GM12878 (cell line): ENCODE data around the gene S100A10. TPM values are rescaled to one million over a fixed set of nuclear protein-coding genes. Genes with fewer than 3 reads are reported as not detected.
A peak's percentile ranks its signal among the peaks of the same experiment; 100 is the strongest.

Experiments used
- ATAC-seq: fragments of 200-7000 bp; cut with Tn5 transposase; 3 replicates; pipeline ENCODE4 v1.9.1; 2020; ENCODE audit warnings: mild to moderate bottlenecking, moderate library complexity
- BruUV-seq: library from RNA; stranded (reverse); fragments of 400-500 nt; replicated peaks from 2 replicates; lab custom pipeline; 2021; lab: Mats Ljungman, UMichigan
- CTCF ChIA-PET: fragments of 300-600 bp; sonication (Branson Sonifier 250); formaldehyde crosslinking; extraction: SDS; loops from one replicate; lab custom pipeline; 2021; ENCODE audit warnings: inconsistent platforms; lab: Yijun Ruan, JAX
- POLR2A ChIA-PET: fragments of 350-600 bp; formaldehyde crosslinking; extraction: SDS; loops from one replicate; lab custom pipeline; 2021; ENCODE audit warnings: inconsistent platforms; lab: Charles Lee
- RAD21 ChIA-PET: fragments of 300-600 bp; sonication (Branson Sonifier 250); formaldehyde crosslinking; loops from one replicate; lab custom pipeline; 2023; ENCODE audit warnings: antibody characterized with exemption; ENCODE audit not compliant: unreplicated experiment; lab: Charles Lee
- SMC1A ChIA-PET: fragments of 300-600 bp; sonication (Branson Sonifier 250); formaldehyde crosslinking; loops from one replicate; lab custom pipeline; 2023; ENCODE audit not compliant: unreplicated experiment, uncharacterized antibody; lab: Charles Lee
- DNase-seq: peaks from one replicate; pipeline ENCODE4 v3.0.0-alpha.2; 2011; ENCODE audit warnings: low read depth, low spot score
- FAIRE-seq: peaks from 3 replicates; lab custom pipeline; 2011; peaks lifted over from hg19 to GRCh38; lab: Jason Lieb, UNC
- H2AFZ ChIP-seq: 2 replicates; pipeline ENCODE4 v1.6.0; 2011; ENCODE audit warnings: low read depth, low read length, control low read depth; ENCODE audit not compliant: control insufficient read depth
- H3K27ac ChIP-seq: 2 replicates; pipeline ENCODE4 v1.5.1; 2011; ENCODE audit warnings: control low read depth; ENCODE audit not compliant: control insufficient read depth, insufficient read depth
- H3K27me3 ChIP-seq, 2 experiments: replicated peaks in 1 of 2; 2 replicates each; pipeline versions ENCODE4 v1.6.0 to v1.6.1; 2011; ENCODE audit warnings: low read length in 1 of 2; ENCODE audit not compliant: control insufficient read depth in 2 of 2, insufficient read depth in 2 of 2
- H3K36me3 ChIP-seq, 2 experiments: 2 replicates each; pipeline ENCODE4 v1.5.1; 2011; ENCODE audit warnings: low read length in 1 of 2; ENCODE audit not compliant: control insufficient read depth in 2 of 2, insufficient read depth in 2 of 2
- H3K4me1 ChIP-seq: 2 replicates; pipeline ENCODE4 v1.6.1; 2011; ENCODE audit warnings: mild to moderate bottlenecking, low read length, moderate library complexity, mixed read lengths; ENCODE audit not compliant: control insufficient read depth, insufficient read depth
- H3K4me2 ChIP-seq: 2 replicates; pipeline ENCODE4 v1.6.0; 2011; ENCODE audit warnings: control low read depth; ENCODE audit not compliant: control insufficient read depth, insufficient read depth
- H3K4me3 ChIP-seq: fragments of 200-600 bp; sonication (generic); 2 replicates; pipeline ENCODE4 v1.5.1; 2016
- H3K79me2 ChIP-seq: 2 replicates; pipeline ENCODE4 v1.6.0; 2011; ENCODE audit warnings: low read length; ENCODE audit not compliant: control insufficient read depth, insufficient read depth
- H3K9ac ChIP-seq: 2 replicates; pipeline ENCODE4 v1.8.0; 2011; ENCODE audit warnings: low read length, control low read depth, mixed read lengths; ENCODE audit not compliant: control insufficient read depth, insufficient read depth
- H3K9me3 ChIP-seq: replicated peaks from 3 replicates; pipeline ENCODE4 v1.5.1; 2011; ENCODE audit warnings: mild to moderate bottlenecking, low read length; ENCODE audit not compliant: control insufficient read depth, insufficient read depth
- H4K20me1 ChIP-seq: 2 replicates; pipeline ENCODE4 v1.6.0; 2011; ENCODE audit not compliant: control insufficient read depth, insufficient read depth
- FOXK2 ChIP-seq: fragments of 450-650 bp; IDR thresholded peaks from 2 replicates; pipeline ENCODE4 v1.6.1; 2017; ENCODE audit warnings: mild to moderate bottlenecking, moderate library complexity
- IKZF1 ChIP-seq: fragments of 450-650 bp; conservative IDR thresholded peaks from 2 replicates; pipeline ENCODE4 v1.6.1; 2017; ENCODE audit warnings: antibody characterized with exemption, mild to moderate bottlenecking
- SREBF1 ChIP-seq: IDR thresholded peaks from 2 replicates; pipeline ENCODE4 v1.6.1; 2012; ENCODE audit warnings: mild to moderate bottlenecking, low read length
- STAT1 ChIP-seq: fragments of 450-650 bp; conservative IDR thresholded peaks from 2 replicates; pipeline ENCODE4 v1.6.1; 2014; ENCODE audit warnings: antibody characterized with exemption, mild to moderate bottlenecking
- WGBS: methylation state at CpG from one replicate; pipeline ENCODE4 v1.1.6; 2016; ENCODE audit warnings: low lambda C conversion rate; ENCODE audit not compliant: insufficient replicate concordance, insufficient coverage; ENCODE audit errors: missing lambda C conversion rate; 5-methylcytosine and 5-hydroxymethylcytosine counted together
- in situ Hi-C: fragments of 300-500 bp; cut with MboI; formaldehyde crosslinking; loops from 9 replicates; pipeline ENCODE4 v1.14.3; 2018; ENCODE audit warnings: mixed read lengths
- intact Hi-C: fragments of 100-400 bp; cut with micrococcal nuclease; formaldehyde crosslinking; loops from one replicate; pipeline ENCODE4 v1.14.2; 2022; ENCODE audit not compliant: unreplicated experiment
- polyA plus RNA-seq, 11 experiments: library from polyadenylated mRNA; depleted of rRNA in 4 of 11; unstranded in 6 of 11; stranded (reverse) in 5 of 11; fragments of >200 nt; fragmentation: Nextera tagmentation in 4 of 11; fragmentation: Illumina TruSeq in 1 of 11; extraction: Ambion mirVana in 4 of 11; extraction: Trizol in 1 of 11; gene quantifications; 1 replicate in 1 of 11; 2 replicates in 10 of 11; pipeline versions ENCODE4 v1.2.1 to v1.2.3, GENCODE V29; 2011 to 2016; ENCODE audit warnings: inconsistent platforms in 2 of 11, missing spikeins in 2 of 11, low read depth in 1 of 11
- total RNA-seq, 4 experiments: library from RNA; depleted of rRNA in 3 of 4; stranded (reverse); fragments of >200 nt in 3 of 4; fragmentation: Illumina TruSeq in 1 of 4; extraction: Trizol in 1 of 4; gene quantifications; 2 replicates each; pipeline versions ENCODE4 v1.2.1 to v1.2.3, GENCODE V29; 2013 to 2021
- TF ChIP-seq, protein P1 (sequence below), 3 experiments: IDR thresholded peaks in 2 of 3; conservative IDR thresholded peaks in 1 of 3; 2 replicates each; pipeline ENCODE4 v1.5.1; 2011; ENCODE audit warnings: low read depth in 3 of 3, low read length in 3 of 3, mild to moderate bottlenecking in 3 of 3, control low read depth in 2 of 3, moderate library complexity in 2 of 3, inconsistent platforms in 1 of 3, mixed read lengths in 1 of 3; ENCODE audit not compliant: control insufficient read depth in 2 of 3, insufficient read depth in 1 of 3; ENCODE audit errors: extremely low read depth in 1 of 3

Gene S100A10
- total and polyA plus RNA-seq, 10 of the 15 experiments (the other 5 are each of a cell fraction or from before 2014, with no cell fraction given) = 0.18 to 2.8 (median 0.61) TPM; not detected in 2

DNA sequence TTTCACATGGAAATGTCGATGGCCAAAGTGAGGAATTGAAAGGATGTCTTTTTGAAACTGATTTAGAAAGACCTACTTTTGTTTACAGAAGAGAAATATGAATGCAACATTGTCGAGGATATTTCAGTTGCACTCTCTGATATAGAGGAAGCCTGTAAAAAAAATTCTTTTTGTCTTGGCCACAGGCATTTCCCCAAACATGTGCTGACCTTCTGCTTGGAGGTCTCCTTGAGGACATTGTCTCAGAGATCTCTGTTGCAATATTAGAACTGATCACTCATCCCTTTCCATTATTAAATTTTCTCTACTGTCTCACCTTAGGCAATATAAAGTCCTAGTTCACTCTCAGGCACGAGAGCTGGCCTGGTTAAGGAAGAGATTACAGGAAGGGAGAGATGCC is 27.2 kb upstream of the S100A10 start:
- no peak overlapping the region for H3K27ac ChIP-seq
- ChIA-PET SMC1A (no interaction called here), RAD21 (no interaction called here), CTCF (no interaction called here), POLR2A (no interaction called here)
- H3K4me2 ChIP-seq = no peak overlapping the region
- no peaks in the 10 kb centered on the region for H3K36me3 ChIP-seq
- ATAC-seq = no peak
- BruUV-seq = no TSS peak
- in situ Hi-C loops = no loop called here
- no peak overlapping the region for H2AFZ ChIP-seq
- no peak overlapping the region for H3K9ac ChIP-seq
- peaks cover 0 to 4% of the 10 kb centered on the region in 2 experiments for H3K27me3 ChIP-seq
- WGBS = 0% methylated on average over 3 of the region's 3 CpGs
- no peaks in the 10 kb centered on the region for H4K20me1 ChIP-seq
- H3K4me3 ChIP-seq = no peak overlapping the region
- H3K4me1 ChIP-seq = no peaks in the 10 kb centered on the region
- no peak for DNase-seq
- no peak for FAIRE-seq
- no peaks in the 10 kb centered on the region for H3K79me2 ChIP-seq
- no peaks in the 10 kb centered on the region for H3K9me3 ChIP-seq
- TF ChIP-seq SREBF1 = no peak
- intact Hi-C loops = no loop called here

DNA sequence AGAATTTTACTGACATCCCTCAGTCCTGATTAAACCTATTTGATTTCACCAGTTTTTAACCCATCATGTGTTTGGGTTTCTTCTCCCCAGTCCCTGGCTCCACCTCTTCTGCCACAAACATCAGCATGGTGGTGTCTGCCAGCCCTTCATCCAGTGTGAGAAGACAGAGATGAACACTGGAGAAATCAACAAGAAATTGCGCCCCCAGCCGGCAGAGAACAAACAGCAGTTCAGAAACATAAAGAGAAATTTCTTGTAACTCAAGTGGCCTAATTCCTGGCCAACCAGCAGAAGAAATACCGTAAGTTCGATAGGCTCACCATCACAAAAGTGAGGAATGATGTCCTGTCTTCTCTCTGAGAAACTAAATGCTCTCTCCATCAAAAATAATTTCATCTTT is 24.9 kb upstream of the S100A10 start:
- H3K4me3 ChIP-seq = no peak overlapping the region
- H3K36me3 ChIP-seq = no peaks in the 10 kb centered on the region
- DNase-seq (no peak), ATAC-seq (no peak), FAIRE-seq (no peak)
- H2AFZ ChIP-seq = no peak overlapping the region
- intact Hi-C loops = no loop called here
- H3K9me3 ChIP-seq = no peaks in the 10 kb centered on the region
- ChIA-PET SMC1A (interaction anchor here (1.3 kb wide), 1 partner anchor 85 kb away, joined by 3 read pairs; no protein-coding TSS in a partner anchor), POLR2A (no interaction called here), RAD21 (no interaction called here), CTCF (interaction anchor here (0.6 to 2.1 kb wide), 5 partner anchors 17 to 563 kb away, joined by 3 to 6 read pairs (median 3); no protein-coding TSS in a partner anchor)
- no peak overlapping the region for H3K4me2 ChIP-seq
- H3K9ac ChIP-seq = no peak overlapping the region
- WGBS = 40% methylated on average over 4 of the region's 4 CpGs
- H3K79me2 ChIP-seq = no peaks in the 10 kb centered on the region
- TF ChIP-seq FOXK2 (no peak), STAT1 (no peak), IKZF1 (no peak)
- TF ChIP-seq, protein P1, sequence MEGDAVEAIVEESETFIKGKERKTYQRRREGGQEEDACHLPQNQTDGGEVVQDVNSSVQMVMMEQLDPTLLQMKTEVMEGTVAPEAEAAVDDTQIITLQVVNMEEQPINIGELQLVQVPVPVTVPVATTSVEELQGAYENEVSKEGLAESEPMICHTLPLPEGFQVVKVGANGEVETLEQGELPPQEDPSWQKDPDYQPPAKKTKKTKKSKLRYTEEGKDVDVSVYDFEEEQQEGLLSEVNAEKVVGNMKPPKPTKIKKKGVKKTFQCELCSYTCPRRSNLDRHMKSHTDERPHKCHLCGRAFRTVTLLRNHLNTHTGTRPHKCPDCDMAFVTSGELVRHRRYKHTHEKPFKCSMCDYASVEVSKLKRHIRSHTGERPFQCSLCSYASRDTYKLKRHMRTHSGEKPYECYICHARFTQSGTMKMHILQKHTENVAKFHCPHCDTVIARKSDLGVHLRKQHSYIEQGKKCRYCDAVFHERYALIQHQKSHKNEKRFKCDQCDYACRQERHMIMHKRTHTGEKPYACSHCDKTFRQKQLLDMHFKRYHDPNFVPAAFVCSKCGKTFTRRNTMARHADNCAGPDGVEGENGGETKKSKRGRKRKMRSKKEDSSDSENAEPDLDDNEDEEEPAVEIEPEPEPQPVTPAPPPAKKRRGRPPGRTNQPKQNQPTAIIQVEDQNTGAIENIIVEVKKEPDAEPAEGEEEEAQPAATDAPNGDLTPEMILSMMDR (IDR thresholded peaks at IDR 0.05 in 2 of 3, conservative IDR thresholded peaks at IDR 0.05 in 1 of 3; ENCODE audit: control insufficient read depth in 2 of 3, extremely low read depth in 1 of 3, insufficient read depth in 1 of 3, low read depth in 3 of 3, low read length in 3 of 3) = peak; percentile 12 to 33 (median 23); a peak in 2 of 6 replicates
- in situ Hi-C loops = no loop called here
- H4K20me1 ChIP-seq = no peaks in the 10 kb centered on the region
- peaks cover 0 to 6% of the 10 kb centered on the region in 2 experiments; a peak in 3 of 4 replicates for H3K27me3 ChIP-seq
- BruUV-seq = no TSS peak
- H3K4me1 ChIP-seq = no peaks in the 10 kb centered on the region
- H3K27ac ChIP-seq = no peak overlapping the region
